ENCODE results near the gene IGF1.

IGF1 gene

GRCh38 chr12:102512523-102512922 lies 32.2 kb upstream of the IGF1 start:
- Histone ChIP-seq H3K36me3 (ENCODE audit: control insufficient read depth, low read length) (no peaks in the 10 kb centered on the region), H3K27me3 (ENCODE audit: control insufficient read depth, low read length) (no peaks in the 10 kb centered on the region), H3K27ac (ENCODE audit: low read depth, low read length) (no peak overlapping the region), H3F3A (ENCODE audit: control insufficient read depth, insufficient read depth) (no peaks in the 10 kb centered on the region), H3K79me2 (ENCODE audit: control insufficient read depth, low read length) (no peaks in the 10 kb centered on the region), H4K20me1 (ENCODE audit: control insufficient read depth, insufficient read depth, low read depth, low read length) (no peaks in the 10 kb centered on the region), H3K4me2 (ENCODE audit: low read length) (no peak overlapping the region), H3K9me3 (ENCODE audit: control insufficient read depth, insufficient read depth, low read length) (no peaks in the 10 kb centered on the region), H3K4me3 (ENCODE audit: low read length) (no peak overlapping the region), H3K9me2 (replicated peaks; ENCODE audit: control insufficient read depth, low read length) (no peaks in the 10 kb centered on the region; the same call in 1 of the 2 replicates), H3K4me1 (ENCODE audit: control insufficient read depth, low read length) (no peaks in the 10 kb centered on the region)
- no peak for TF ChIP-seq EZH2phosphoT487 (IDR thresholded peaks at IDR 0.05; ENCODE audit: borderline replicate concordance, low read length)

- TF ChIP-seq EZH2phosphoT487 (IDR thresholded peaks at IDR 0.05; ENCODE audit: borderline replicate concordance, low read length), result no peak
- no peak for TF ChIP-seq CTCF (IDR thresholded peaks at IDR 0.05; ENCODE audit: low read depth, low read length, poor library complexity, severe bottlenecking)
- Histone ChIP-seq H3K9me3 (ENCODE audit: control insufficient read depth, insufficient read depth, low read length) (no peaks in the 10 kb centered on the region), H3K79me2 (ENCODE audit: control insufficient read depth, low read length) (no peaks in the 10 kb centered on the region), H3K4me2 (ENCODE audit: low read length) (no peak overlapping the region), H3K4me3 (ENCODE audit: low read length) (no peak overlapping the region), H3F3A (ENCODE audit: control insufficient read depth, insufficient read depth) (no peaks in the 10 kb centered on the region), H3K4me1 (ENCODE audit: control insufficient read depth, low read length) (no peaks in the 10 kb centered on the region), H4K20me1 (ENCODE audit: control insufficient read depth, insufficient read depth, low read depth, low read length) (no peaks in the 10 kb centered on the region), H3K9me2 (replicated peaks; ENCODE audit: control insufficient read depth, low read length) (no peaks in the 10 kb centered on the region; the same call in 1 of the 2 replicates), H3K36me3 (ENCODE audit: control insufficient read depth, low read length) (no peaks in the 10 kb centered on the region), H3K27ac (ENCODE audit: low read depth, low read length) (no peak overlapping the region), H3K27me3 (ENCODE audit: control insufficient read depth, low read length) (no peaks in the 10 kb centered on the region)
Measured at GRCh38 chr12:102511575-102511974, 31.2 kb upstream of the IGF1 start.

- TF ChIP-seq EZH2phosphoT487 (IDR thresholded peaks at IDR 0.05; ENCODE audit: borderline replicate concordance, low read length), result no peak
- TF ChIP-seq CTCF (IDR thresholded peaks at IDR 0.05; ENCODE audit: low read depth, low read length, poor library complexity, severe bottlenecking), result no peak
- Histone ChIP-seq H3K9me2 (replicated peaks; ENCODE audit: control insufficient read depth, low read length) (no peaks in the 10 kb centered on the region; the same call in 1 of the 2 replicates), H3K27me3 (ENCODE audit: control insufficient read depth, low read length) (no peaks in the 10 kb centered on the region)
Measured at GRCh38 chr12:102510463-102510862, 30.1 kb upstream of the IGF1 start.

GRCh38 chr12:102510031-102510430 lies 29.7 kb upstream of the IGF1 start:
- H3K4me1 ChIP-seq (ENCODE audit: control insufficient read depth, low read length), result no peaks in the 10 kb centered on the region
- TF ChIP-seq CTCF (IDR thresholded peaks at IDR 0.05; ENCODE audit: low read depth, low read length, poor library complexity, severe bottlenecking) (no peak), EZH2phosphoT487 (IDR thresholded peaks at IDR 0.05; ENCODE audit: borderline replicate concordance, low read length) (no peak)

More at GRCh38 chr12:102510463-102510862, 30.1 kb upstream of the IGF1 start:
- no peaks in the 10 kb centered on the region for H3K9me3 ChIP-seq (ENCODE audit: control insufficient read depth, insufficient read depth, low read length)
- H3K4me1 ChIP-seq (ENCODE audit: control insufficient read depth, low read length), result no peaks in the 10 kb centered on the region
- H4K20me1 ChIP-seq (ENCODE audit: control insufficient read depth, insufficient read depth, low read depth, low read length), result no peaks in the 10 kb centered on the region
- no peaks in the 10 kb centered on the region for H3K79me2 ChIP-seq (ENCODE audit: control insufficient read depth, low read length)
- H3K27ac ChIP-seq (ENCODE audit: low read depth, low read length), result no peak overlapping the region
- H3F3A ChIP-seq (ENCODE audit: control insufficient read depth, insufficient read depth), result no peaks in the 10 kb centered on the region
- no peaks in the 10 kb centered on the region for H3K36me3 ChIP-seq (ENCODE audit: control insufficient read depth, low read length)
- H3K4me3 ChIP-seq (ENCODE audit: low read length), result no peak overlapping the region
- H3K4me2 ChIP-seq (ENCODE audit: low read length), result no peak overlapping the region

More at GRCh38 chr12:102510031-102510430, 29.7 kb upstream of the IGF1 start:
- no peaks in the 10 kb centered on the region for H3K79me2 ChIP-seq (ENCODE audit: control insufficient read depth, low read length)
- H3K4me2 ChIP-seq (ENCODE audit: low read length), result no peak overlapping the region
- H3K27me3 ChIP-seq (ENCODE audit: control insufficient read depth, low read length), result no peaks in the 10 kb centered on the region
- no peak overlapping the region for H3K4me3 ChIP-seq (ENCODE audit: low read length)
- H3K36me3 ChIP-seq (ENCODE audit: control insufficient read depth, low read length), result no peaks in the 10 kb centered on the region
- H3F3A ChIP-seq (ENCODE audit: control insufficient read depth, insufficient read depth), result no peaks in the 10 kb centered on the region
- H3K27ac ChIP-seq (ENCODE audit: low read depth, low read length), result no peak overlapping the region
- no peaks in the 10 kb centered on the region; the same call in 1 of the 2 replicates for H3K9me2 ChIP-seq (replicated peaks; ENCODE audit: control insufficient read depth, low read length)
- H4K20me1 ChIP-seq (ENCODE audit: control insufficient read depth, insufficient read depth, low read depth, low read length), result no peaks in the 10 kb centered on the region
- H3K9me3 ChIP-seq (ENCODE audit: control insufficient read depth, insufficient read depth, low read length), result no peaks in the 10 kb centered on the region

Measured in DOHH2 (cell line).